Astrocyte of the cerebellum (primary cell): ENCODE data around the gene PLSCR5.

Experiments used
- DNase-seq: peaks from one replicate; pipeline ENCODE4 v3.0.0-alpha.2; 2011; ENCODE audit warnings: low read depth
- H3K4me3 ChIP-seq: 2 replicates; pipeline ENCODE4 v1.5.1; 2011; ENCODE audit warnings: mild to moderate bottlenecking, low read depth, low read length, moderate library complexity
- CTCF ChIP-seq: IDR thresholded peaks from 2 replicates; pipeline ENCODE4 v1.5.1; 2012; ENCODE audit warnings: low read length, low read depth, moderate library complexity, mild to moderate bottlenecking; ENCODE audit errors: missing control alignments
- in situ Hi-C: cut with HindIII; loops from 2 replicates; pipeline ENCODE4 v1.10.0; 2017; ENCODE audit warnings: low sequenced_read_pairs

The PLSCR5 gene

GRCh38 chr3:146577662-146578061 is 27.5 kb downstream of the PLSCR5 start:
- TF ChIP-seq CTCF: peak; percentile 31
- in situ Hi-C loops: no loop called here
- no peak overlapping the region for H3K4me3 ChIP-seq
- peak; percentile 59 for DNase-seq

- in situ Hi-C loops: no loop called here
- DNase-seq: no peak
- H3K4me3 ChIP-seq: no peak overlapping the region
- no peak for TF ChIP-seq CTCF
Measured at GRCh38 chr3:146575636-146576035, 29.5 kb downstream of the PLSCR5 start.

GRCh38 chr3:146574173-146574572 is 31.0 kb downstream of the PLSCR5 start:
- no peak for DNase-seq
- TF ChIP-seq CTCF: no peak
- in situ Hi-C loops: no loop called here
- H3K4me3 ChIP-seq: no peak overlapping the region

- no peak for TF ChIP-seq CTCF
- no peak overlapping the region for H3K4me3 ChIP-seq
- in situ Hi-C loops: no loop called here
- no peak for DNase-seq
Measured at GRCh38 chr3:146569314-146569713, 35.8 kb downstream of the PLSCR5 start.

GRCh38 chr3:146566138-146566537 is 39.0 kb downstream of the PLSCR5 start:
- TF ChIP-seq CTCF: no peak
- DNase-seq: no peak
- H3K4me3 ChIP-seq: no peak overlapping the region
- in situ Hi-C loops: no loop called here

- no peak for TF ChIP-seq CTCF
- in situ Hi-C loops: no loop called here
- no peak for DNase-seq
- no peak overlapping the region for H3K4me3 ChIP-seq
Measured at GRCh38 chr3:146561879-146562278, 43.3 kb downstream of the PLSCR5 start.

GRCh38 chr3:146561463-146561862 is 43.7 kb downstream of the PLSCR5 start:
- no peak for DNase-seq
- in situ Hi-C loops: no loop called here
- no peak overlapping the region for H3K4me3 ChIP-seq
- TF ChIP-seq CTCF: no peak
